ENCODE measurements around the gene VAV2. TPM values are rescaled to one million over a fixed set of nuclear protein-coding genes. Genes with fewer than 3 reads are reported as not detected.

VAV2 gene
- total RNA-seq, 1 donor from 2014 or later = 12.7 TPM

DNA sequence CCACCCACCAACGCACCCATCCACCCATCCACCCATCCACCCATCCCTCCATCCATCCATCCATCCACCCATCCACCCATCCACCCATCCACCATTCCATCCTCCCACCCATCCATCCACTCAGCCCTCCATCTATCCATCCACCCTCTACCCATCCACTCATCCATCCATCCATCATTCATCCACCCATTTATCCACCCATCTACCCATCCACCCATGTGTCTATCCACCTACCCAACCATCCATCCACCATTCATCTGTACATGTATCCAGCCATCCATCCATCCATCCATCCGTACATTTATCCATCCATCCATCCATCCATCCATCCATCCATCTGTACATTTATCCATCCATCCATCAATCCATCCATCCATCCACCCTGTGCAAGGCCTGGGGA, 11.1 kb upstream of the VAV2 start:
- no peak overlapping the region for H3K4me3 ChIP-seq
- H3K36me3 ChIP-seq = no peaks in the 10 kb centered on the region
- TF ChIP-seq, protein P1, sequence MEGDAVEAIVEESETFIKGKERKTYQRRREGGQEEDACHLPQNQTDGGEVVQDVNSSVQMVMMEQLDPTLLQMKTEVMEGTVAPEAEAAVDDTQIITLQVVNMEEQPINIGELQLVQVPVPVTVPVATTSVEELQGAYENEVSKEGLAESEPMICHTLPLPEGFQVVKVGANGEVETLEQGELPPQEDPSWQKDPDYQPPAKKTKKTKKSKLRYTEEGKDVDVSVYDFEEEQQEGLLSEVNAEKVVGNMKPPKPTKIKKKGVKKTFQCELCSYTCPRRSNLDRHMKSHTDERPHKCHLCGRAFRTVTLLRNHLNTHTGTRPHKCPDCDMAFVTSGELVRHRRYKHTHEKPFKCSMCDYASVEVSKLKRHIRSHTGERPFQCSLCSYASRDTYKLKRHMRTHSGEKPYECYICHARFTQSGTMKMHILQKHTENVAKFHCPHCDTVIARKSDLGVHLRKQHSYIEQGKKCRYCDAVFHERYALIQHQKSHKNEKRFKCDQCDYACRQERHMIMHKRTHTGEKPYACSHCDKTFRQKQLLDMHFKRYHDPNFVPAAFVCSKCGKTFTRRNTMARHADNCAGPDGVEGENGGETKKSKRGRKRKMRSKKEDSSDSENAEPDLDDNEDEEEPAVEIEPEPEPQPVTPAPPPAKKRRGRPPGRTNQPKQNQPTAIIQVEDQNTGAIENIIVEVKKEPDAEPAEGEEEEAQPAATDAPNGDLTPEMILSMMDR (IDR thresholded peaks at IDR 0.05) = no peak
- no peak for DNase-seq (ENCODE audit: low spot score in 2 of 2)
- no peaks in the 10 kb centered on the region for H3K9me3 ChIP-seq
- H3K27ac ChIP-seq = no peak overlapping the region
- intact Hi-C loops (cut with DNase I) = no loop called here
- H3K27me3 ChIP-seq = no peaks in the 10 kb centered on the region
- no peaks in the 10 kb centered on the region for H3K4me1 ChIP-seq

DNA sequence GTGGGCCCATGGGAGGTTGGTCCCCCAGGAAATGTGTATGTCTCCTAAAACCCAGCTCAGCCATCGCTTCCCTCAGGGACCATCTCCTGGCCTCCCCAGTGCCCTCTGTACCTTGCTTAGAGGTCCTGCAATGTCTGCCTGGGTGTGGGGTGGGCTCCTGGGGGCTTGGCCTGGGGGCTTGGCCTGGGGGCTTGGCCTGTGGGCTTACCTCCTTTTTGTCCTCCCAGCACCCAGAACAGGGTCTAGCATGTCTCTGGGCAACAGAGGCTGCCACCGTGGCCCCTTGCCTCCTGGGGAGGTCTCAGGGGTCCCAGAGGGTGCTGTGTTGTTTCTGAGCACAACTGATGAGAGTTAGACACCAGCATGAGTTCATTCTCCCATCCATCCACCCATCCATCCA, 10.7 kb upstream of the VAV2 start:
- TF ChIP-seq, protein P1 (IDR thresholded peaks at IDR 0.05) = no peak
- no peaks in the 10 kb centered on the region for H3K27me3 ChIP-seq
- no peak for DNase-seq (ENCODE audit: low spot score in 2 of 2)
- intact Hi-C loops (cut with DNase I) = no loop called here
- no peaks in the 10 kb centered on the region for H3K9me3 ChIP-seq
- H3K36me3 ChIP-seq = no peaks in the 10 kb centered on the region
- H3K4me1 ChIP-seq = no peaks in the 10 kb centered on the region
- H3K4me3 ChIP-seq = no peak overlapping the region
- no peak overlapping the region for H3K27ac ChIP-seq

DNA sequence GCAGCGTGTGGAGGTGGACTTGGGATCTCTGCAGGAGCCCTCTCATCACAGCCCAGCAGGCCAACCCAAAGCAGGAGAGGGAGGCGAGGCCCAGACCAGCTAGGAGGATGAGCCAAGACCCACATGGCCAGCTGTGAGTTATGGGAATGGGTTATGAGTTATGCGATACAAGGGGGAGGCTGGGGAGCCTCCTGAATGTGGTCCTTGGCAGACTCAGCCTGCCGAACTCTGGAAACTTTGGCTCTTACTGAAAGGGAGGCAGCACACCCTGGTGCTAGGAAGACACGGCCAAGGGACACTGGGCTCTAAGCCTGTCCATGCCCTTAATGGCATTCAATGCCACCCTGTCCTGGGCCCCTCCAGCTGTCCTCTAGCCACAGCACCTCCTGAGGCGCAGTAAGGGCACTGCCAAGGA, 7.7 kb upstream of the VAV2 start:
- Histone ChIP-seq H3K4me1 (no peaks in the 10 kb centered on the region), H3K36me3 (no peaks in the 10 kb centered on the region), H3K27me3 (no peaks in the 10 kb centered on the region), H3K4me3 (no peak overlapping the region), H3K9me3 (no peaks in the 10 kb centered on the region), H3K27ac (no peak overlapping the region)
- intact Hi-C loops (cut with DNase I) = no loop called here
- DNase-seq (ENCODE audit: low spot score in 2 of 2) = no peak
- TF ChIP-seq, protein P1 (IDR thresholded peaks at IDR 0.05) = no peak

GRCh38 chr9:133998915-133999595, 6.9 kb upstream of the VAV2 start:
- Histone ChIP-seq H3K9me3 (no peaks in the 10 kb centered on the region), H3K36me3 (no peaks in the 10 kb centered on the region), H3K27ac (no peak overlapping the region), H3K4me1 (peaks cover 0 to 2% of the 10 kb centered on the region in 2 donors), H3K27me3 (no peaks in the 10 kb centered on the region), H3K4me3 (no peak overlapping the region)
- DNase-seq (ENCODE audit: low spot score in 2 of 2) = no peak
- intact Hi-C loops (cut with DNase I) = no loop called here
- TF ChIP-seq, protein P1 (IDR thresholded peaks at IDR 0.05) = no peak

DNA sequence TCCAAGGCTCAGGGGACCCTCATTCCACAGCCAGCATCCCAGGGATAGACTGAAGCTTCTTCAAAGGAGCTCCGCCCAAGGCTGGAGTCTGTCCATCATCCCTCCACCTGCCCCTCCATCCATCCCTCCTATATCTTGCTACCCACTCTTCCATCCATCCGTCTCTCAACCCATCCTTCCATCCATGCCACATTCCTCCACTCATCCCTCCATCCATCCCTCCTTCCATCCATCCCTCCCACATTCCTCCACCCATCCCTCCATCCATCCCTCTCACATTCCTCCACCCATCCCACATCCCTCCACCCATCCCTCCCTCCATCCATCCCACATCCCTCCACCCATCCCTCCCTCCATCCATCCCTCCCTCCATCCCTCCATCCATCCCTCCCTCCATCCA, 5.5 kb upstream of the VAV2 start:
- TF ChIP-seq, protein P1 (IDR thresholded peaks at IDR 0.05) = no peak

More for the DNA sequence above, 5.5 kb upstream of the VAV2 start:
- intact Hi-C loops (cut with DNase I) = no loop called here
- H3K36me3 ChIP-seq = no peaks in the 10 kb centered on the region
- H3K4me3 ChIP-seq = no peak overlapping the region
- H3K27me3 ChIP-seq = no peaks in the 10 kb centered on the region
- DNase-seq (ENCODE audit: low spot score in 2 of 2) = no peak
- H3K27ac ChIP-seq = no peak overlapping the region
- H3K4me1 ChIP-seq = peaks cover 0 to 12% of the 10 kb centered on the region in 2 donors
- no peaks in the 10 kb centered on the region for H3K9me3 ChIP-seq
